ENCODE data around the gene HFE.

DNA sequence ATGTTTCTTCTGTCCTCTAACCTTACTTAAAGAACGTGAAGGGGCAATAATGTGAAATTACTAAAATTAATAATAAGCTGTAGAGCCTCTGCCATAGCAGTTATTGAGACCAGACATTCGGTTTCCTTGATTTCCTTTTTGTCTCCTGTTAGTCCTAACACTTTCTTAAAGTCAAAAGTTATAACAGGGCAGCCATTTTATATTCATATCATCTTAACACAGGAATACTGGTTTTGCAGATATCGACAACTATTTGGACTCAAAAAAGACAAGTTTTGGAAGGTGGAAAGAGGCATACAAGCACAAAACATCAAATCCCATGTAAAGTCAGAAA lies 33.5 kb downstream of the HFE start:
- TF ChIP-seq GLI4 (CRISPR knock-in tag; IDR thresholded peaks at IDR 0.05; ENCODE audit: borderline replicate concordance) (no peak), RNF2 (conservative IDR thresholded peaks at IDR 0.05; ENCODE audit: low read depth) (no peak), POLR2A (IDR thresholded peaks at IDR 0.05; ENCODE audit: insufficient read depth in 1 of 2, low read depth in 2 of 2, low read length in 2 of 2) (peak in 1 of 2 experiments; percentile 40; a peak in 2 of 4 replicates), CBX1 (IDR thresholded peaks at IDR 0.05; ENCODE audit: low read depth) (no peak), MAF1 (CRISPR knock-in tag; IDR thresholded peaks at IDR 0.05; ENCODE audit: borderline replicate concordance) (no peak)
- TF ChIP-seq, protein P1, sequence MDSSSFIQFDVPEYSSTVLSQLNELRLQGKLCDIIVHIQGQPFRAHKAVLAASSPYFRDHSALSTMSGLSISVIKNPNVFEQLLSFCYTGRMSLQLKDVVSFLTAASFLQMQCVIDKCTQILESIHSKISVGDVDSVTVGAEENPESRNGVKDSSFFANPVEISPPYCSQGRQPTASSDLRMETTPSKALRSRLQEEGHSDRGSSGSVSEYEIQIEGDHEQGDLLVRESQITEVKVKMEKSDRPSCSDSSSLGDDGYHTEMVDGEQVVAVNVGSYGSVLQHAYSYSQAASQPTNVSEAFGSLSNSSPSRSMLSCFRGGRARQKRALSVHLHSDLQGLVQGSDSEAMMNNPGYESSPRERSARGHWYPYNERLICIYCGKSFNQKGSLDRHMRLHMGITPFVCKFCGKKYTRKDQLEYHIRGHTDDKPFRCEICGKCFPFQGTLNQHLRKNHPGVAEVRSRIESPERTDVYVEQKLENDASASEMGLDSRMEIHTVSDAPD (CRISPR knock-in tag; IDR thresholded peaks at IDR 0.05) = no peak
